ENCODE data around the gene TAOK3.
"Not testable (repeated sequence)": the region's sequence is repeated elsewhere in the genome, so short reads cannot be mapped to it uniquely, and the experiment has no call there.

TAOK3 gene

GRCh38 chr12:118334939-118335567 lies 37.7 kb downstream of the TAOK3 start:
- DNase-seq, result no peak

- DNase-seq, result no peak
These were observed 38.5 kb downstream of the TAOK3 start for GRCh38 chr12:118334241-118334640.

- DNase-seq, result no peak
These were observed 40.2 kb downstream of the TAOK3 start for GRCh38 chr12:118332511-118332910.

GRCh38 chr12:118330421-118331018 lies 42.2 kb downstream of the TAOK3 start:
- DNase-seq, result no peak

- DNase-seq, result no peak
These were observed 44.0 kb downstream of the TAOK3 start for GRCh38 chr12:118328486-118329330.

- DNase-seq, result no peak
These were observed 45.3 kb downstream of the TAOK3 start for GRCh38 chr12:118327391-118327790.

- no peak for DNase-seq
These were observed 45.7 kb downstream of the TAOK3 start for GRCh38 chr12:118326991-118327390.

GRCh38 chr12:118325081-118325480 lies 47.6 kb downstream of the TAOK3 start:
- no peak for DNase-seq

GRCh38 chr12:118319627-118320026 lies 53.1 kb downstream of the TAOK3 start:
- no peak for DNase-seq

- DNase-seq, result no peak
These were observed 54.0 kb downstream of the TAOK3 start for GRCh38 chr12:118318744-118319143.

- no peak for DNase-seq
These were observed 55.0 kb downstream of the TAOK3 start for GRCh38 chr12:118317729-118318128.

GRCh38 chr12:118315821-118316220 lies 56.9 kb downstream of the TAOK3 start:
- DNase-seq, result no peak

GRCh38 chr12:118312578-118312977 lies 60.1 kb downstream of the TAOK3 start:
- no peak for DNase-seq

GRCh38 chr12:118311666-118312065 lies 61.0 kb downstream of the TAOK3 start:
- DNase-seq, result no peak

GRCh38 chr12:118310320-118310719 lies 62.4 kb downstream of the TAOK3 start:
- no peak for DNase-seq

- not testable (repeated sequence) for DNase-seq
These were observed 64.7 kb downstream of the TAOK3 start for GRCh38 chr12:118308006-118308405.

GRCh38 chr12:118307069-118307954 lies 65.4 kb downstream of the TAOK3 start:
- DNase-seq, result no peak

- DNase-seq, result no peak
These were observed 68.6 kb downstream of the TAOK3 start for GRCh38 chr12:118304093-118304492.

GRCh38 chr12:118302053-118302452 lies 70.7 kb downstream of the TAOK3 start:
- DNase-seq, result no peak

GRCh38 chr12:118299791-118300460 lies 72.8 kb downstream of the TAOK3 start:
- DNase-seq, result no peak

GRCh38 chr12:118297284-118297683 lies 75.4 kb downstream of the TAOK3 start:
- no peak for DNase-seq

GRCh38 chr12:118292836-118293235 lies 79.9 kb downstream of the TAOK3 start:
- no peak for DNase-seq
